Measurements from ENCODE around the gene CAMP. TPM values are rescaled to one million over a fixed set of nuclear protein-coding genes. Genes with fewer than 3 reads are reported as not detected.
A peak's percentile ranks its signal among the peaks of the same experiment; 100 is the strongest.

The CAMP gene
- not detected for total RNA-seq

GRCh38 chr3:48222616-48223513 lies at the start of gene CAMP:
TSS of gene CAMP (plus strand) at chr3:48223495. CDS start at chr3:48223512, 17 bp downstream.
- CTCF ChIA-PET, result no interaction called here

GRCh38 chr3:48178072-48178471 lies 45.2 kb upstream of the CAMP start:
- CTCF ChIA-PET, result interaction anchor here (1.2 kb wide), 1 partner anchor 12 kb away, joined by 5 read pairs; no protein-coding TSS in a partner anchor
- no peaks in the 10 kb centered on the region for H3K9me3 Mint-ChIP-seq (ENCODE audit: low read depth)
- ATAC-seq, result no peak
- H3K36me3 Mint-ChIP-seq, result peaks cover 76% of the 10 kb centered on the region
- no peak overlapping the region for H3K4me3 Mint-ChIP-seq
- DNase-seq, result no peak
- no peak overlapping the region for H3K27ac Mint-ChIP-seq
- H3K27me3 Mint-ChIP-seq, result no peaks in the 10 kb centered on the region
- H3K4me1 Mint-ChIP-seq, result peaks cover 22% of the 10 kb centered on the region

More at GRCh38 chr3:48222616-48223513, at the start of gene CAMP:
- no peak for DNase-seq
- no peaks in the 10 kb centered on the region for H3K9me3 Mint-ChIP-seq (ENCODE audit: low read depth)
- no peak within 1 kb of the TSS for H3K27ac Mint-ChIP-seq
- no peak for ATAC-seq
- H3K4me3 Mint-ChIP-seq, result no peak within 1 kb of the TSS
- peaks cover 6% of the 10 kb centered on the region for H3K4me1 Mint-ChIP-seq
- H3K27me3 Mint-ChIP-seq, result peaks cover 9% of the 10 kb centered on the region
- no peaks in the 10 kb centered on the region for H3K36me3 Mint-ChIP-seq

- H3K4me1 Mint-ChIP-seq, result peaks cover 26% of the 10 kb centered on the region
- H3K4me3 Mint-ChIP-seq, result no peak overlapping the region
- H3K27ac Mint-ChIP-seq, result no peak overlapping the region
- DNase-seq (no peak), ATAC-seq (no peak)
- no peaks in the 10 kb centered on the region for H3K9me3 Mint-ChIP-seq (ENCODE audit: low read depth)
- CTCF ChIA-PET, result interaction anchor here (1.2 to 1.5 kb wide), 2 partner anchors 8 to 219 kb away, joined by 3 to 5 read pairs; partner anchors contain the start of gene CDC25A
- no peaks in the 10 kb centered on the region for H3K27me3 Mint-ChIP-seq
- H3K36me3 Mint-ChIP-seq, result peaks cover 77% of the 10 kb centered on the region
Measured at GRCh38 chr3:48180021-48180420, 43.3 kb upstream of the CAMP start.

- peaks cover 78% of the 10 kb centered on the region for H3K36me3 Mint-ChIP-seq
- ATAC-seq (no peak), DNase-seq (no peak)
- H3K4me3 Mint-ChIP-seq, result no peak overlapping the region
- H3K4me1 Mint-ChIP-seq, result peaks cover 29% of the 10 kb centered on the region
- peak overlapping the region; percentile 22 for H3K27ac Mint-ChIP-seq
- no peaks in the 10 kb centered on the region for H3K9me3 Mint-ChIP-seq (ENCODE audit: low read depth)
- H3K27me3 Mint-ChIP-seq, result no peaks in the 10 kb centered on the region
- CTCF ChIA-PET, result interaction anchor here (1.2 to 2.4 kb wide), 2 partner anchors 23 to 220 kb away, joined by 3 to 8 read pairs; no protein-coding TSS in a partner anchor
Measured at GRCh38 chr3:48180531-48181253, 42.6 kb upstream of the CAMP start.

- DNase-seq, result no peak
- no peak for ATAC-seq
- Mint-ChIP-seq H3K4me3 (no peak overlapping the region), H3K9me3 (ENCODE audit: low read depth) (no peaks in the 10 kb centered on the region), H3K27me3 (no peaks in the 10 kb centered on the region), H3K36me3 (peaks cover 72% of the 10 kb centered on the region), H3K27ac (no peak overlapping the region), H3K4me1 (peaks cover 47% of the 10 kb centered on the region)
- CTCF ChIA-PET, result interaction anchor here (1.1 kb wide), 1 partner anchor 18 kb away, joined by 3 read pairs; no protein-coding TSS in a partner anchor
Measured at GRCh38 chr3:48184299-48184698, 39.0 kb upstream of the CAMP start.

GRCh38 chr3:48185129-48185528 lies 38.2 kb upstream of the CAMP start:
- H3K9me3 Mint-ChIP-seq (ENCODE audit: low read depth), result no peaks in the 10 kb centered on the region
- no peaks in the 10 kb centered on the region for H3K27me3 Mint-ChIP-seq
- no peak for DNase-seq
- no peak overlapping the region for H3K4me3 Mint-ChIP-seq
- CTCF ChIA-PET, result no interaction called here
- peaks cover 65% of the 10 kb centered on the region for H3K36me3 Mint-ChIP-seq
- no peak for ATAC-seq
- H3K27ac Mint-ChIP-seq, result no peak overlapping the region
- H3K4me1 Mint-ChIP-seq, result peaks cover 47% of the 10 kb centered on the region

- H3K27me3 Mint-ChIP-seq, result no peaks in the 10 kb centered on the region
- peaks cover 52% of the 10 kb centered on the region for H3K36me3 Mint-ChIP-seq
- no peaks in the 10 kb centered on the region for H3K9me3 Mint-ChIP-seq (ENCODE audit: low read depth)
- ATAC-seq (no peak), DNase-seq (no peak)
- H3K27ac Mint-ChIP-seq, result peak overlapping the region; percentile 76
- CTCF ChIA-PET, result interaction anchor here (1.8 to 3.0 kb wide), 2 partner anchors 8 to 250 kb away, joined by 5 to 15 read pairs; no protein-coding TSS in a partner anchor
- peak overlapping the region; percentile 96 for H3K4me3 Mint-ChIP-seq
- H3K4me1 Mint-ChIP-seq, result peaks cover 39% of the 10 kb centered on the region
Measured at GRCh38 chr3:48186631-48187300, 36.5 kb upstream of the CAMP start.

GRCh38 chr3:48187301-48187578 lies 36.1 kb upstream of the CAMP start:
- Mint-ChIP-seq H3K27me3 (no peaks in the 10 kb centered on the region), H3K4me1 (peaks cover 36% of the 10 kb centered on the region), H3K4me3 (peak overlapping the region; percentile 96), H3K27ac (peak overlapping the region; percentile 76), H3K9me3 (ENCODE audit: low read depth) (no peaks in the 10 kb centered on the region), H3K36me3 (peaks cover 47% of the 10 kb centered on the region)
- CTCF ChIA-PET, result interaction anchor here (1.1 to 3.0 kb wide), 3 partner anchors 8 to 249 kb away, joined by 4 to 15 read pairs (median 5); no protein-coding TSS in a partner anchor
- DNase-seq, result no peak
- no peak for ATAC-seq

GRCh38 chr3:48187579-48188265 lies 35.6 kb upstream of the CAMP start:
- peak overlapping the region; percentile 81 for H3K27ac Mint-ChIP-seq
- CTCF ChIA-PET, result interaction anchor here (0.5 to 3.0 kb wide), 7 partner anchors 9 to 249 kb away, joined by 3 to 15 read pairs (median 4); partner anchors contain the start of gene ZNF589
- peaks cover 2% of the 10 kb centered on the region for H3K27me3 Mint-ChIP-seq
- peak overlapping the region; percentile 96 for H3K4me3 Mint-ChIP-seq
- peaks cover 42% of the 10 kb centered on the region for H3K36me3 Mint-ChIP-seq
- DNase-seq (peak; percentile 61), ATAC-seq (peak; percentile 40)
- H3K9me3 Mint-ChIP-seq (ENCODE audit: low read depth), result no peaks in the 10 kb centered on the region
- H3K4me1 Mint-ChIP-seq, result peaks cover 32% of the 10 kb centered on the region

- peak within 1 kb of the TSS; percentile 96 for H3K4me3 Mint-ChIP-seq
- peak within 1 kb of the TSS; percentile 81 for H3K27ac Mint-ChIP-seq
- peaks cover 36% of the 10 kb centered on the region for H3K36me3 Mint-ChIP-seq
- no peaks in the 10 kb centered on the region for H3K9me3 Mint-ChIP-seq (ENCODE audit: low read depth)
- CTCF ChIA-PET, result interaction anchor here (0.5 to 3.0 kb wide), 7 partner anchors 9 to 248 kb away, joined by 3 to 15 read pairs (median 4); partner anchors contain the start of gene ZNF589
- ATAC-seq, result peak; percentile 99
- peak; percentile 99 for DNase-seq
- H3K4me1 Mint-ChIP-seq, result peaks cover 30% of the 10 kb centered on the region
- H3K27me3 Mint-ChIP-seq, result peaks cover 3% of the 10 kb centered on the region
Measured at GRCh38 chr3:48188266-48189201, 34.8 kb upstream of the CAMP start, which contains the start of gene CDC25A. TSS of gene CDC25A (minus strand) at chr3:48188417. CDS start at chr3:48187947, 470 bp downstream.

- Mint-ChIP-seq H3K4me3 (no peak overlapping the region), H3K27me3 (peaks cover 6% of the 10 kb centered on the region), H3K27ac (no peak overlapping the region)
Measured at GRCh38 chr3:48189321-48189720, 34.0 kb upstream of the CAMP start.

More at GRCh38 chr3:48189321-48189720, 34.0 kb upstream of the CAMP start:
- CTCF ChIA-PET, result interaction anchor here (1.2 to 3.0 kb wide), 3 partner anchors 11 to 247 kb away, joined by 5 to 15 read pairs (median 7); partner anchors contain the start of gene ZNF589
- Mint-ChIP-seq H3K36me3 (peaks cover 28% of the 10 kb centered on the region), H3K9me3 (ENCODE audit: low read depth) (no peaks in the 10 kb centered on the region), H3K4me1 (peaks cover 30% of the 10 kb centered on the region)
- ATAC-seq (no peak), DNase-seq (no peak)

Measured in activated CD8-positive, alpha-beta memory T cell treated with anti-CD3 and anti-CD28 coated beads, Interleukin-2, amount 10 ng/mL, durations not matched to agents 7 days and 5 days (primary cell).